ENCODE data around the gene FAM3A. TPM values are rescaled to one million over a fixed set of nuclear protein-coding genes. Genes with fewer than 3 reads are reported as not detected.
A peak's percentile ranks its signal among the peaks of the same experiment; 100 is the strongest.

Gene FAM3A
- total RNA-seq, 1 experiment from 2014 or later = 60.3 TPM

GRCh38 chrX:154490021-154490413, 26.0 kb downstream of the FAM3A start:
- H2AFZ ChIP-seq = peak overlapping the region; percentile 59
- no TSS peak for BruUV-seq (replicated peaks)

GRCh38 chrX:154489182-154489581, 26.9 kb downstream of the FAM3A start:
- peaks cover 9% of the 10 kb centered on the region; the same call in 1 of the 2 replicates for H3F3A ChIP-seq (ENCODE audit: insufficient read depth, low read depth)
- no peaks in the 10 kb centered on the region for H3K9me2 ChIP-seq (ENCODE audit: insufficient read depth)
- peaks cover 27% of the 10 kb centered on the region for H3K4me1 ChIP-seq (replicated peaks; ENCODE audit: insufficient read depth)
- H3K9me3 ChIP-seq (ENCODE audit: insufficient read depth, low read depth) = no peaks in the 10 kb centered on the region
- BruUV-seq (replicated peaks) = no TSS peak
- no peaks in the 10 kb centered on the region for H3K36me3 ChIP-seq (ENCODE audit: low read depth)
- intact Hi-C loops (cut with micrococcal nuclease; ENCODE audit: unreplicated experiment) = loop anchor here (5.0 kb wide), 1 partner anchor 92 kb away; the partner anchor contains the start of gene RPL10
- H2AFZ ChIP-seq = no peak overlapping the region
- H3K4me2 ChIP-seq = peak overlapping the region; percentile 91
- ChIA-PET POLR2A (ENCODE audit: unreplicated experiment) (interaction anchor here (0.6 to 1.9 kb wide), 3 partner anchors 53 to 118 kb away, joined by 4 to 14 read pairs (median 9); no protein-coding TSS in a partner anchor), CTCF (no interaction called here)
- no peaks in the 10 kb centered on the region for H4K20me1 ChIP-seq (ENCODE audit: insufficient read depth)
- TF ChIP-seq CTCF (conservative IDR thresholded peaks at IDR 0.05) = no peak
- TF ChIP-seq EZH2 (IDR thresholded peaks at IDR 0.05; ENCODE audit: low read depth) = no peak
- H3K27ac ChIP-seq = no peak overlapping the region
- H3K79me2 ChIP-seq (ENCODE audit: low read depth) = peaks cover 14% of the 10 kb centered on the region
- peak overlapping the region; percentile 65; the same call in 1 of the 2 replicates for H3K4me3 ChIP-seq
- no peaks in the 10 kb centered on the region for H3K27me3 ChIP-seq (ENCODE audit: insufficient read depth, low read depth)
- no peak for DNase-seq

More at GRCh38 chrX:154490021-154490413, 26.0 kb downstream of the FAM3A start:
- Histone ChIP-seq H3K27me3 (ENCODE audit: insufficient read depth, low read depth) (no peaks in the 10 kb centered on the region), H3K4me1 (replicated peaks; ENCODE audit: insufficient read depth) (peaks cover 19% of the 10 kb centered on the region), H3K9me2 (ENCODE audit: insufficient read depth) (no peaks in the 10 kb centered on the region), H3K36me3 (ENCODE audit: low read depth) (no peaks in the 10 kb centered on the region), H3K4me2 (peak overlapping the region; percentile 91), H3F3A (ENCODE audit: insufficient read depth, low read depth) (peaks cover 9% of the 10 kb centered on the region; the same call in 1 of the 2 replicates), H3K9me3 (ENCODE audit: insufficient read depth, low read depth) (no peaks in the 10 kb centered on the region), H3K79me2 (ENCODE audit: low read depth) (peaks cover 8% of the 10 kb centered on the region), H3K4me3 (peak overlapping the region; percentile 65), H4K20me1 (ENCODE audit: insufficient read depth) (no peaks in the 10 kb centered on the region), H3K27ac (no peak overlapping the region)
- intact Hi-C loops (cut with micrococcal nuclease; ENCODE audit: unreplicated experiment) = loop anchor here (1.0 to 2.0 kb wide), 3 partner anchors 26 to 81 kb away; partner anchors contain the start of genes DNASE1L1 and FAM3A
- no peak for DNase-seq
- ChIA-PET POLR2A (ENCODE audit: unreplicated experiment) (interaction anchor here (0.6 to 1.9 kb wide), 15 partner anchors 10 to 533 kb away, joined by 3 to 14 read pairs (median 5); partner anchors contain the start of gene FAM3A), CTCF (interaction anchor here (1.2 kb wide), 1 partner anchor 116 kb away, joined by 8 read pairs; the partner anchor contains the start of gene FLNA)
- TF ChIP-seq EZH2 (IDR thresholded peaks at IDR 0.05; ENCODE audit: low read depth) (no peak), CTCF (conservative IDR thresholded peaks at IDR 0.05) (no peak)

- Histone ChIP-seq H3K9me3 (ENCODE audit: insufficient read depth, low read depth) (no peaks in the 10 kb centered on the region), H3K27me3 (ENCODE audit: insufficient read depth, low read depth) (no peaks in the 10 kb centered on the region), H3K79me2 (ENCODE audit: low read depth) (peaks cover 14% of the 10 kb centered on the region), H3F3A (ENCODE audit: insufficient read depth, low read depth) (peaks cover 9% of the 10 kb centered on the region; the same call in 1 of the 2 replicates), H4K20me1 (ENCODE audit: insufficient read depth) (no peaks in the 10 kb centered on the region), H3K4me2 (0 out of 2 replicates have a peak overlapping the region, but pooled peaks have one; percentile 91), H3K4me3 (no peak overlapping the region), H3K36me3 (ENCODE audit: low read depth) (no peaks in the 10 kb centered on the region), H3K4me1 (replicated peaks; ENCODE audit: insufficient read depth) (peaks cover 30% of the 10 kb centered on the region), H3K27ac (no peak overlapping the region), H3K9me2 (ENCODE audit: insufficient read depth) (no peaks in the 10 kb centered on the region), H2AFZ (no peak overlapping the region)
- intact Hi-C loops (cut with micrococcal nuclease; ENCODE audit: unreplicated experiment) = loop anchor here (5.0 kb wide), 1 partner anchor 91 kb away; the partner anchor contains the start of gene RPL10
- BruUV-seq (replicated peaks) = no TSS peak
- no peak for TF ChIP-seq EZH2 (IDR thresholded peaks at IDR 0.05; ENCODE audit: low read depth)
- TF ChIP-seq CTCF (conservative IDR thresholded peaks at IDR 0.05) = no peak
- ChIA-PET POLR2A (ENCODE audit: unreplicated experiment) (no interaction called here), CTCF (no interaction called here)
- DNase-seq = no peak
These were observed 27.5 kb downstream of the FAM3A start for GRCh38 chrX:154488336-154489075.

Measured in PC-9 (cell line).